Thymus (tissue), 14 donors: Measurements from ENCODE around the gene MYNN. TPM values are rescaled to one million over a fixed set of nuclear protein-coding genes. Genes with fewer than 3 reads are reported as not detected.
"Not testable (repeated sequence)": the region's sequence is repeated elsewhere in the genome, so short reads cannot be mapped to it uniquely, and the experiment has no call there.

Experiments
- DNase-seq, 9 donors: peaks; one replicate each; pipeline ENCODE4 v3.0.0-alpha.2; 2013; ENCODE audit warnings: low spot score in 9 of 9, low read depth in 6 of 9, missing footprints in 1 of 9
- H3K27ac ChIP-seq, 2 donors: one replicate each; pipeline ENCODE4 v1.5.1; 2013; ENCODE audit warnings: control low read depth in 1 of 2, low read depth in 1 of 2, low read length in 1 of 2, mild to moderate bottlenecking in 1 of 2, moderate library complexity in 1 of 2
- H3K27me3 ChIP-seq, 2 donors: one replicate each; pipeline ENCODE4 v1.5.1; 2013; ENCODE audit warnings: low read length in 1 of 2; ENCODE audit not compliant: control insufficient read depth in 2 of 2, insufficient read depth in 1 of 2
- H3K36me3 ChIP-seq, 2 donors: one replicate each; pipeline ENCODE4 v1.5.1; 2013; ENCODE audit warnings: low read length in 1 of 2, mild to moderate bottlenecking in 1 of 2, moderate library complexity in 1 of 2; ENCODE audit not compliant: control insufficient read depth in 2 of 2, insufficient read depth in 2 of 2
- H3K4me1 ChIP-seq, 2 donors: one replicate each; pipeline ENCODE4 v1.5.1; 2013; ENCODE audit warnings: low read length in 2 of 2; ENCODE audit not compliant: control insufficient read depth in 2 of 2, insufficient read depth in 2 of 2
- H3K4me3 ChIP-seq, 2 donors: one replicate each; pipeline ENCODE4 v1.5.1; 2013; ENCODE audit warnings: low read length in 2 of 2, control low read depth in 1 of 2, mild to moderate bottlenecking in 1 of 2
- H3K9me3 ChIP-seq, 2 donors: one replicate each; pipeline ENCODE4 v1.5.1; 2013; ENCODE audit warnings: low read length in 1 of 2, mild to moderate bottlenecking in 1 of 2; ENCODE audit not compliant: control insufficient read depth in 2 of 2, insufficient read depth in 1 of 2
- WGBS: extraction: QIAGEN DNeasy Blood & Tissue Kit; methylation state at CpG from one replicate; pipeline ENCODE4 v1.1.7; 2013; 5-methylcytosine and 5-hydroxymethylcytosine counted together
- long read RNA-seq, 10 donors: transcript quantifications; one replicate each; lab custom pipeline, GENCODE V29; 2026
- polyA plus RNA-seq: library from polyadenylated mRNA; stranded (reverse); fragments of 200-250 nt; gene quantifications from one replicate; pipeline ENCODE4 v1.2.3, GENCODE V29; 2013
- total RNA-seq: library from RNA; stranded (reverse); fragments of 120-200 nt; gene quantifications from one replicate; pipeline ENCODE4 v1.2.4, GENCODE V29; 2013
- donor health status: healthy.

MYNN gene
- total RNA-seq: 26.1 TPM
- 15.4 TPM for polyA plus RNA-seq
- long read RNA-seq, donor 1: 0 reads
- long read RNA-seq, donor 2: 0 reads
- long read RNA-seq, donor 3, full-length matches to known transcripts: 5 of 10 reads
- long read RNA-seq, donor 3, partial matches to known transcripts: 5 of 10 reads
- long read RNA-seq, donor 3, other reads (novel, unspliced or antisense): 0 of 10 reads
- long read RNA-seq, donor 4: 0 reads
- long read RNA-seq, donor 5, full-length matches to known transcripts: 3 of 3 reads
- long read RNA-seq, donor 5, partial matches to known transcripts: 0 of 3 reads
- long read RNA-seq, donor 5, other reads (novel, unspliced or antisense): 0 of 3 reads
- long read RNA-seq, donor 6, full-length matches to known transcripts: 5 of 5 reads
- long read RNA-seq, donor 6, partial matches to known transcripts: 0 of 5 reads
- long read RNA-seq, donor 6, other reads (novel, unspliced or antisense): 0 of 5 reads
- long read RNA-seq, donor 7, full-length matches to known transcripts: 6 of 6 reads
- long read RNA-seq, donor 7, partial matches to known transcripts: 0 of 6 reads
- long read RNA-seq, donor 7, other reads (novel, unspliced or antisense): 0 of 6 reads
- long read RNA-seq, donor 8: 0 reads
- long read RNA-seq, donor 9, full-length matches to known transcripts: 1 of 1 reads
- long read RNA-seq, donor 9, partial matches to known transcripts: 0 of 1 reads
- long read RNA-seq, donor 9, other reads (novel, unspliced or antisense): 0 of 1 reads
- long read RNA-seq, donor 10, full-length matches to known transcripts: 2 of 2 reads
- long read RNA-seq, donor 10, partial matches to known transcripts: 0 of 2 reads
- long read RNA-seq, donor 10, other reads (novel, unspliced or antisense): 0 of 2 reads

GRCh38 chr3:169772897-169773816 is at the start of gene MYNN:
MYNN (plus strand) TSS chr3:169773396; CDS start chr3:169774296, 900 bp downstream.
- peaks cover 0 to 2% of the 10 kb centered on the region in 2 donors for H3K27me3 ChIP-seq
- peak within 1 kb of the TSS; percentile 97 to 100 for H3K27ac ChIP-seq
- under 1% methylated on average over 61 of the region's 61 CpGs for WGBS
- H3K36me3 ChIP-seq: peaks cover 0 to 18% of the 10 kb centered on the region in 2 donors
- H3K9me3 ChIP-seq: no peaks in the 10 kb centered on the region
- DNase-seq: peak; percentile 89 to 98 (median 93)
- peak within 1 kb of the TSS; percentile 64 to 83 for H3K4me3 ChIP-seq
- peaks cover 3 to 5% of the 10 kb centered on the region in 2 donors for H3K4me1 ChIP-seq

- H3K27me3 ChIP-seq, DNase-seq, H3K4me3 ChIP-seq, H3K27ac ChIP-seq, H3K36me3 ChIP-seq, H3K9me3 ChIP-seq, H3K4me1 ChIP-seq: not testable (repeated sequence)
These were observed 41.3 kb upstream of the MYNN start for GRCh38 chr3:169731857-169732256.

GRCh38 chr3:169739067-169739466 is 34.1 kb upstream of the MYNN start:
- WGBS: 92% methylated on average over 2 of the region's 2 CpGs
- DNase-seq: no peak
- H3K4me3 ChIP-seq: no peak overlapping the region
- H3K27ac ChIP-seq: no peak overlapping the region
- H3K36me3 ChIP-seq: no peaks in the 10 kb centered on the region
- no peaks in the 10 kb centered on the region for H3K9me3 ChIP-seq
- H3K27me3 ChIP-seq: no peaks in the 10 kb centered on the region
- no peaks in the 10 kb centered on the region for H3K4me1 ChIP-seq

GRCh38 chr3:169744366-169745054 is 28.7 kb upstream of the MYNN start:
- Histone ChIP-seq H3K4me3 (no peak overlapping the region), H3K27ac (no peak overlapping the region), H3K36me3 (no peaks in the 10 kb centered on the region), H3K4me1 (no peaks in the 10 kb centered on the region), H3K9me3 (no peaks in the 10 kb centered on the region), H3K27me3 (peaks cover 4 to 6% of the 10 kb centered on the region in 2 donors)
- DNase-seq: peak in 1 of 9 donors; percentile 59
- WGBS: 0% methylated on average over 1 of the region's 1 CpG

GRCh38 chr3:169746924-169747323 is 26.3 kb upstream of the MYNN start:
- H3K4me3 ChIP-seq: no peak overlapping the region
- no peaks in the 10 kb centered on the region for H3K4me1 ChIP-seq
- H3K27me3 ChIP-seq: peaks cover 4 to 6% of the 10 kb centered on the region in 2 donors
- 18% methylated on average over 6 of the region's 6 CpGs for WGBS
- no peaks in the 10 kb centered on the region for H3K36me3 ChIP-seq
- H3K27ac ChIP-seq: no peak overlapping the region
- DNase-seq: no peak
- H3K9me3 ChIP-seq: no peaks in the 10 kb centered on the region

GRCh38 chr3:169748670-169749069 is 24.5 kb upstream of the MYNN start:
- WGBS: 68% methylated on average over 3 of the region's 3 CpGs

GRCh38 chr3:169750665-169751064 is 22.5 kb upstream of the MYNN start:
- Histone ChIP-seq H3K4me3 (no peak overlapping the region), H3K27me3 (peaks cover 4 to 6% of the 10 kb centered on the region in 2 donors), H3K36me3 (no peaks in the 10 kb centered on the region), H3K27ac (no peak overlapping the region), H3K4me1 (no peaks in the 10 kb centered on the region), H3K9me3 (no peaks in the 10 kb centered on the region)
- no peak for DNase-seq
- 96% methylated on average over 2 of the region's 2 CpGs for WGBS

More at GRCh38 chr3:169748670-169749069, 24.5 kb upstream of the MYNN start:
- H3K9me3 ChIP-seq: no peaks in the 10 kb centered on the region
- DNase-seq: no peak
- no peak overlapping the region for H3K4me3 ChIP-seq
- no peaks in the 10 kb centered on the region for H3K36me3 ChIP-seq
- peaks cover 4 to 6% of the 10 kb centered on the region in 2 donors for H3K27me3 ChIP-seq
- no peaks in the 10 kb centered on the region for H3K4me1 ChIP-seq
- no peak overlapping the region for H3K27ac ChIP-seq

GRCh38 chr3:169751875-169752274 is 21.3 kb upstream of the MYNN start:
- Histone ChIP-seq H3K27ac (no peak overlapping the region), H3K27me3 (peaks cover under 1 to 5% of the 10 kb centered on the region in 2 donors), H3K4me1 (no peaks in the 10 kb centered on the region), H3K36me3 (no peaks in the 10 kb centered on the region), H3K4me3 (no peak overlapping the region), H3K9me3 (no peaks in the 10 kb centered on the region)
- 97% methylated on average over 2 of the region's 2 CpGs for WGBS
- no peak for DNase-seq
